HepG2 (cell line): ENCODE data around the gene SYNJ2. TPM values are rescaled to one million over a fixed set of nuclear protein-coding genes. Genes with fewer than 3 reads are reported as not detected.

Experiments
- CENPX ChIP-seq: sonication (generic); formaldehyde crosslinking; IDR thresholded peaks from 2 replicates; pipeline ENCODE4 v1.9.0; 2021; ENCODE audit warnings: mild to moderate bottlenecking, missing genetic modification reagents, moderate library complexity
- MIER3 ChIP-seq: IDR thresholded peaks from 2 replicates; pipeline ENCODE4 v1.6.1; 2016; ENCODE audit warnings: missing compliant biosample characterization, borderline replicate concordance
- NFYB ChIP-seq: sonication (generic); formaldehyde crosslinking; IDR thresholded peaks from 2 replicates; pipeline ENCODE4 v1.4.0; 2020; ENCODE audit warnings: missing genetic modification reagents
- NONO ChIP-seq, 2 experiments: fragments of 450-650 bp in 1 of 2; sonication (generic) in 1 of 2; formaldehyde crosslinking in 1 of 2; IDR thresholded peaks in 1 of 2; conservative IDR thresholded peaks in 1 of 2; 2 replicates each; pipeline versions ENCODE4 v1.6.1 to v1.8.0; 2017 to 2022; ENCODE audit warnings: mild to moderate bottlenecking in 1 of 2, missing genetic modification reagents in 1 of 2, moderate library complexity in 1 of 2
- ZMYM4 ChIP-seq: sonication (generic); formaldehyde crosslinking; IDR thresholded peaks from 2 replicates; pipeline ENCODE4 v1.8.1; 2023; ENCODE audit warnings: mild to moderate bottlenecking, missing genetic modification reagents
- ZNF382 ChIP-seq: sonication (generic); formaldehyde crosslinking; IDR thresholded peaks from 2 replicates; pipeline ENCODE4 v1.5.0; 2020; ENCODE audit warnings: missing genetic modification reagents, mild to moderate bottlenecking, borderline replicate concordance
- ZNF616 ChIP-seq: sonication (generic); formaldehyde crosslinking; IDR thresholded peaks from 2 replicates; pipeline ENCODE4 v1.5.0; 2020; ENCODE audit warnings: low read depth, mild to moderate bottlenecking, missing genetic modification reagents
- polyA plus RNA-seq, 8 experiments: library from polyadenylated mRNA; depleted of rRNA in 3 of 8; stranded (reverse) in 7 of 8; unstranded in 1 of 8; fragments of >200 nt; fragmentation: Illumina TruSeq in 4 of 8; extraction: Trizol in 4 of 8; gene quantifications; 2 replicates each; pipeline versions ENCODE4 v1.2.1 to v1.2.3, GENCODE V29; 2011 to 2016; ENCODE audit warnings: low read depth in 4 of 8, missing spikeins in 1 of 8, mixed read lengths in 1 of 8; ENCODE audit not compliant: insufficient read depth in 1 of 8
- total RNA-seq, 5 experiments: library from RNA; depleted of rRNA; stranded (reverse); fragments of >200 nt; fragmentation: Illumina TruSeq; extraction: Trizol; gene quantifications; 2 replicates each; pipeline ENCODE4 v1.2.3, GENCODE V29; 2016; ENCODE audit warnings: low read depth in 1 of 5
- TF ChIP-seq, protein P1 (sequence below): IDR thresholded peaks from 2 replicates; pipeline ENCODE4 v1.6.1; 2016
- TF ChIP-seq, protein P2 (sequence below): sonication (generic); formaldehyde crosslinking; IDR thresholded peaks from 2 replicates; pipeline ENCODE4 v1.4.0; 2020; ENCODE audit warnings: missing genetic modification reagents
- TF ChIP-seq, protein P3 (sequence below): sonication (generic); formaldehyde crosslinking; IDR thresholded peaks from 2 replicates; pipeline ENCODE4 v1.4.0; 2020; ENCODE audit warnings: missing genetic modification reagents, borderline replicate concordance
- TF ChIP-seq, protein P4 (sequence below): sonication (generic); formaldehyde crosslinking; IDR thresholded peaks from 2 replicates; pipeline ENCODE4 v1.4.0; 2020; ENCODE audit warnings: mild to moderate bottlenecking, missing genetic modification reagents
- TF ChIP-seq, protein P5 (sequence below): sonication (generic); formaldehyde crosslinking; IDR thresholded peaks from 2 replicates; pipeline ENCODE4 v1.4.0; 2020; ENCODE audit warnings: mild to moderate bottlenecking, low read depth, missing genetic modification reagents

The SYNJ2 gene
- total and polyA plus RNA-seq, 2 of the 13 experiments (the other 11 are each of a cell fraction or from before 2014, with no cell fraction given), result 39.1 to 57.6 TPM

DNA sequence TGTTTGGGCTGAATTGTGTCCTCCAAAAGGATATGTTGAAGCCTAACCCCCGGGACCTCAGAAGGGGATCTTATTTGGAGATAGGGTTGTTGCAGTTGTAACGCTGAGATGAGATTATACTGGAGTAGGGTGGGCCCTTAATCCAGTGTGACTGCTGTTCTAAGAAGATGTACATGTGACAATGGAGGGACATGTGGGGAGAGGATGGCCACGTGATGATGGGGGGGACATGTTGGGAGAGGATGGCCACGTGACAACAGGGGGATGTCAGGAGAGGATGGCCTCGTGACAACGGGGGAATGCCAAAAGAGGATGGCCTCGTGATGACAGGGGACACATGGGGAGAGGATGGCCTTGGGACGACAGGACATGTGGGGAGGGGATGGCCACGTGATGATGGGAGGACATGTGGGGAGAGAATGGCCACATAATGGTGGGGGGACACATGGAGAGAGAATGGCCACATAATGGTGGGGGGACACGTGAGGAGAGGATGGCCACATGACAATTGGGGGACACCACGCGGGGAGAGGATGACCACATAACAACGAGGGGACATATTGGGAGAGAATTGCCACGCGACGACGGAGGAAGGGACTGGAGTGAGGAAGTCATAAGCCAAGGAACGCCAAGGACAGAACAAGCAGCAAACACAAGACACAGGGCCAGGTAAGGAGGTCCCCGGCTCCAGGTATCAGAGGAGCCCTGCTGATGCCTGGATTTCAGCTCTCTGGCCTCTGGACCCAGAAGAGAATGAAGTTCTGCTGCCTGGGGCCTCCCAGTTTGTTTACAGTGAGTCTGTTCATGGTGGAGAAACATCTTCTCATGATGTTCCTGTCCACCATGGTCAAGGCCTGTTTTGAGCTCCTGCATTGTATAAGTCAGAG, 29.2 kb downstream of the SYNJ2 start (continued):
- TF ChIP-seq, protein P1, sequence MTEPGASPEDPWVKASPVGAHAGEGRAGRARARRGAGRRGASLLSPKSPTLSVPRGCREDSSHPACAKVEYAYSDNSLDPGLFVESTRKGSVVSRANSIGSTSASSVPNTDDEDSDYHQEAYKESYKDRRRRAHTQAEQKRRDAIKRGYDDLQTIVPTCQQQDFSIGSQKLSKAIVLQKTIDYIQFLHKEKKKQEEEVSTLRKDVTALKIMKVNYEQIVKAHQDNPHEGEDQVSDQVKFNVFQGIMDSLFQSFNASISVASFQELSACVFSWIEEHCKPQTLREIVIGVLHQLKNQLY (CRISPR knock-in tag), result peak; percentile 62; the same call in 1 of the 2 replicates
- TF ChIP-seq, protein P2, sequence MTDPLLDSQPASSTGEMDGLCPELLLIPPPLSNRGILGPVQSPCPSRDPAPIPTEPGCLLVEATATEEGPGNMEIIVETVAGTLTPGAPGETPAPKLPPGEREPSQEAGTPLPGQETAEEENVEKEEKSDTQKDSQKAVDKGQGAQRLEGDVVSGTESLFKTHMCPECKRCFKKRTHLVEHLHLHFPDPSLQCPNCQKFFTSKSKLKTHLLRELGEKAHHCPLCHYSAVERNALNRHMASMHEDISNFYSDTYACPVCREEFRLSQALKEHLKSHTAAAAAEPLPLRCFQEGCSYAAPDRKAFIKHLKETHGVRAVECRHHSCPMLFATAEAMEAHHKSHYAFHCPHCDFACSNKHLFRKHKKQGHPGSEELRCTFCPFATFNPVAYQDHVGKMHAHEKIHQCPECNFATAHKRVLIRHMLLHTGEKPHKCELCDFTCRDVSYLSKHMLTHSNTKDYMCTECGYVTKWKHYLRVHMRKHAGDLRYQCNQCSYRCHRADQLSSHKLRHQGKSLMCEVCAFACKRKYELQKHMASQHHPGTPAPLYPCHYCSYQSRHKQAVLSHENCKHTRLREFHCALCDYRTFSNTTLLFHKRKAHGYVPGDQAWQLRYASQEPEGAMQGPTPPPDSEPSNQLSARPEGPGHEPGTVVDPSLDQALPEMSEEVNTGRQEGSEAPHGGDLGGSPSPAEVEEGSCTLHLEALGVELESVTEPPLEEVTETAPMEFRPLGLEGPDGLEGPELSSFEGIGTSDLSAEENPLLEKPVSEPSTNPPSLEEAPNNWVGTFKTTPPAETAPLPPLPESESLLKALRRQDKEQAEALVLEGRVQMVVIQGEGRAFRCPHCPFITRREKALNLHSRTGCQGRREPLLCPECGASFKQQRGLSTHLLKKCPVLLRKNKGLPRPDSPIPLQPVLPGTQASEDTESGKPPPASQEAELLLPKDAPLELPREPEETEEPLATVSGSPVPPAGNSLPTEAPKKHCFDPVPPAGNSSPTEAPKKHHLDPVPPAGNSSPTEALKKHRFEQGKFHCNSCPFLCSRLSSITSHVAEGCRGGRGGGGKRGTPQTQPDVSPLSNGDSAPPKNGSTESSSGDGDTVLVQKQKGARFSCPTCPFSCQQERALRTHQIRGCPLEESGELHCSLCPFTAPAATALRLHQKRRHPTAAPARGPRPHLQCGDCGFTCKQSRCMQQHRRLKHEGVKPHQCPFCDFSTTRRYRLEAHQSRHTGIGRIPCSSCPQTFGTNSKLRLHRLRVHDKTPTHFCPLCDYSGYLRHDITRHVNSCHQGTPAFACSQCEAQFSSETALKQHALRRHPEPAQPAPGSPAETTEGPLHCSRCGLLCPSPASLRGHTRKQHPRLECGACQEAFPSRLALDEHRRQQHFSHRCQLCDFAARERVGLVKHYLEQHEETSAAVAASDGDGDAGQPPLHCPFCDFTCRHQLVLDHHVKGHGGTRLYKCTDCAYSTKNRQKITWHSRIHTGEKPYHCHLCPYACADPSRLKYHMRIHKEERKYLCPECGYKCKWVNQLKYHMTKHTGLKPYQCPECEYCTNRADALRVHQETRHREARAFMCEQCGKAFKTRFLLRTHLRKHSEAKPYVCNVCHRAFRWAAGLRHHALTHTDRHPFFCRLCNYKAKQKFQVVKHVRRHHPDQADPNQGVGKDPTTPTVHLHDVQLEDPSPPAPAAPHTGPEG, result no peak
- no peak for TF ChIP-seq CENPX (CRISPR knock-in tag)
- TF ChIP-seq, protein P3, sequence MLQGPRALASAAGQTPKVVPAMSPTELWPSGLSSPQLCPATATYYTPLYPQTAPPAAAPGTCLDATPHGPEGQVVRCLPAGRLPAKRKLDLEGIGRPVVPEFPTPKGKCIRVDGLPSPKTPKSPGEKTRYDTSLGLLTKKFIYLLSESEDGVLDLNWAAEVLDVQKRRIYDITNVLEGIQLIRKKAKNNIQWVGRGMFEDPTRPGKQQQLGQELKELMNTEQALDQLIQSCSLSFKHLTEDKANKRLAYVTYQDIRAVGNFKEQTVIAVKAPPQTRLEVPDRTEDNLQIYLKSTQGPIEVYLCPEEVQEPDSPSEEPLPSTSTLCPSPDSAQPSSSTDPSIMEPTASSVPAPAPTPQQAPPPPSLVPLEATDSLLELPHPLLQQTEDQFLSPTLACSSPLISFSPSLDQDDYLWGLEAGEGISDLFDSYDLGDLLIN (CRISPR knock-in tag), result no peak
- no peak for TF ChIP-seq NONO (IDR thresholded peaks at IDR 0.05)
- no peak; the same call in 1 of the 2 replicates for TF ChIP-seq NONO (CRISPR knock-in tag; conservative IDR thresholded peaks at IDR 0.05)
- peak; percentile 90; the same call in 1 of the 2 replicates for TF ChIP-seq ZNF616 (CRISPR knock-in tag)
- TF ChIP-seq, protein P4, sequence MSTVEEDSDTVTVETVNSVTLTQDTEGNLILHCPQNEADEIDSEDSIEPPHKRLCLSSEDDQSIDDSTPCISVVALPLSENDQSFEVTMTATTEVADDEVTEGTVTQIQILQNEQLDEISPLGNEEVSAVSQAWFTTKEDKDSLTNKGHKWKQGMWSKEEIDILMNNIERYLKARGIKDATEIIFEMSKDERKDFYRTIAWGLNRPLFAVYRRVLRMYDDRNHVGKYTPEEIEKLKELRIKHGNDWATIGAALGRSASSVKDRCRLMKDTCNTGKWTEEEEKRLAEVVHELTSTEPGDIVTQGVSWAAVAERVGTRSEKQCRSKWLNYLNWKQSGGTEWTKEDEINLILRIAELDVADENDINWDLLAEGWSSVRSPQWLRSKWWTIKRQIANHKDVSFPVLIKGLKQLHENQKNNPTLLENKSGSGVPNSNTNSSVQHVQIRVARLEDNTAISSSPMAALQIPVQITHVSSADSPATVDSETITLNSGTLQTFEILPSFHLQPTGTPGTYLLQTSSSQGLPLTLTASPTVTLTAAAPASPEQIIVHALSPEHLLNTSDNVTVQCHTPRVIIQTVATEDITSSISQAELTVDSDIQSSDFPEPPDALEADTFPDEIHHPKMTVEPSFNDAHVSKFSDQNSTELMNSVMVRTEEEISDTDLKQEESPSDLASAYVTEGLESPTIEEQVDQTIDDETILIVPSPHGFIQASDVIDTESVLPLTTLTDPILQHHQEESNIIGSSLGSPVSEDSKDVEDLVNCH (CRISPR knock-in tag), result no peak
- TF ChIP-seq NFYB (CRISPR knock-in tag), result peak; percentile 4; the same call in 1 of the 2 replicates
- TF ChIP-seq, protein P5, sequence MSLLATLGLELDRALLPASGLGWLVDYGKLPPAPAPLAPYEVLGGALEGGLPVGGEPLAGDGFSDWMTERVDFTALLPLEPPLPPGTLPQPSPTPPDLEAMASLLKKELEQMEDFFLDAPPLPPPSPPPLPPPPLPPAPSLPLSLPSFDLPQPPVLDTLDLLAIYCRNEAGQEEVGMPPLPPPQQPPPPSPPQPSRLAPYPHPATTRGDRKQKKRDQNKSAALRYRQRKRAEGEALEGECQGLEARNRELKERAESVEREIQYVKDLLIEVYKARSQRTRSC, result peak; percentile 72; the same call in 1 of the 2 replicates
- TF ChIP-seq MIER3 (CRISPR knock-in tag), result no peak; the same call in 1 of the 2 replicates
- TF ChIP-seq ZMYM4 (CRISPR knock-in tag), result peak; percentile 14; the same call in 1 of the 2 replicates
- no peak for TF ChIP-seq ZNF382
